DMS79 treated with DMSO at 0.1 percent for 48 hours (cell line): ENCODE results near the gene RAB18.
"Not testable (repeated sequence)": the region's sequence is repeated elsewhere in the genome, so short reads cannot be mapped to it uniquely, and the experiment has no call there.

Experiments used
- DNase-seq: peaks from one replicate; lab custom pipeline; 2025; lab: John Stamatoyannopoulos, UW

The RAB18 gene

DNA sequence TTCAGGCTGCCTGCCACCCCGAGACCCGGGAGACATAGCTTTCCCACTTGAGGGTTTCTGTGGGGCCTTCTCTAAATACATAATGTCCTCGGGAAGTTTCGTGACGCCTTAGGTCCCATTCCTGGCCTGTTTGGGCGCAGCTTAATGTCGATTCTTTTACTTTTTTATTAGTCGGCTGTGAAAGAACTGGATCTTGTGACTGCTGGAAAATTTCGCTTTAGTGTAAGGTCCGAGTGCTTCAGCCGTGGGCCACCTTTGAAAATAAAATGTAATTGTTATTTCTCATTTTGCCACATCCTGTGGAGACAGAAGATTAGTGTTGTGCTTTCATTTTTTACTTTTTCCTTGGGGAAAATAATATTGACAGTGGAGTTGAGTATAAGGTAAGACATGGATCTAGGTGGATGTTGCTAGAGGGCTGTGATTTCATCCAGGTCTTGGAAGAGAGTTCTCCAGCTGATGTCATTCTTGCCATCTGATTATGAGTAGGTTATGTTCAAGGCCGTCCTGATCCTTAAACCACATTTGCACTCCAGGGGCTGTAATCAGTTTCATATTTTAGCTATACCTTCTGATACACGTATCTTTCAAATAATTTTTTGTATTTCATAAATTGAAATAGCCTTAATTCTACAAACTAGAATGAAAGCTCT, 830 bp downstream of the RAB18 start:
- DNase-seq: no peak

DNA sequence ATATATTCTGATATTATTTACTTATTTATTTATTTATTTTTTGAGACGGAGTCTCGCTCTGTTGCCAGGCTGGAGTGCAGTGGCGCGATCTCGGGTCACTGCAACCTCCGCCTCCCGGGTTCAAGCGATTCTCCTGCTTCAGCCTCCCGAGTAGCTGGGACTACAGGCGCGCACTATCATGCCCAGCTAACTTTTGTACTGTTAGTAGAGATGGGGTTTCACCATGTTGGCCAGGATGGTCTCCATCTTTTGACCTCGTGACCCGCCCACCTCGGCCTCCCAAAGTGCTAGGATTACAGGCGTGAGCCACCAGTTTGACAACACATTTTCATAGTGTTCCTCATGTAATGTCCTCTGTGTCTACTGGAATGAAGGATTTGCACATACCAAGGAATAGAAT, 1.4 kb downstream of the RAB18 start:
- not testable (repeated sequence) for DNase-seq

DNA sequence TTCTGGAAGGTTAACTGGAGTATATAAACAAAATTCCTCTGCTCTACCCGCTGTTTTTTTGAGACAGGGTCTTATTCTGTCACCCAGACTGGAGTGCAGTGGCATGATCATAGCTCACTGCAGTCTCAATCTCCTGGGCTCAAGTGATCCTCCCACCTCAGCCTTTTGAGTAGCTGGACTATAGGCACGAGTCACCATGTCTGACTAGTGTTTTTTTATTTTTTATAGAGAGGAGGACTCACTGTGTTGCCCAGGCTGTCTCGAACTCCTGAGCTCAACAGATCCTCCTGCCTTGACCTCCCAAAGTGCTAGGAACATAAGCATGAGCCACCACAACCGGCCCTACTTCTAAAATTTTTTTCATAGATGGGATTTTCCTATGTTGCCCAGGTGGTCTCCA, 2.2 kb downstream of the RAB18 start:
- DNase-seq: no peak

DNA sequence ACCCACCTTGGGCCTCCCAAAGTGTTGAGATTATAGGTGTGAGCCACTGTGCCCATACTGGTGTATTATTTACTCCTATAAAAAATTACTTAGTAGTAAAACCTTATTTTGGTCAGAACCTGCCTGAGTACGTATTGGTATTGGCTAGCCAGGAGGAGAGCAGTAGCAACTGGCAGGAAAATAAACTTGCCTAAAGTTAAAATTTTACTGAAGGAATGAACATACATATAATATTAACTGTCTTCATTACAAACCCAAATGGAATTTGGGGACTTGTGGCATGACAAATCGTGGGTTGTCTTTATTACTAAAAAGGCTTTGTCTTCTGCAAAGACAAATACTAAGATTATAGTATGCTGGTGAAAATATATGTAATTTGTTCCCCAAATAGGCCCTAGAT, 8.4 kb downstream of the RAB18 start:
- no peak for DNase-seq

DNA sequence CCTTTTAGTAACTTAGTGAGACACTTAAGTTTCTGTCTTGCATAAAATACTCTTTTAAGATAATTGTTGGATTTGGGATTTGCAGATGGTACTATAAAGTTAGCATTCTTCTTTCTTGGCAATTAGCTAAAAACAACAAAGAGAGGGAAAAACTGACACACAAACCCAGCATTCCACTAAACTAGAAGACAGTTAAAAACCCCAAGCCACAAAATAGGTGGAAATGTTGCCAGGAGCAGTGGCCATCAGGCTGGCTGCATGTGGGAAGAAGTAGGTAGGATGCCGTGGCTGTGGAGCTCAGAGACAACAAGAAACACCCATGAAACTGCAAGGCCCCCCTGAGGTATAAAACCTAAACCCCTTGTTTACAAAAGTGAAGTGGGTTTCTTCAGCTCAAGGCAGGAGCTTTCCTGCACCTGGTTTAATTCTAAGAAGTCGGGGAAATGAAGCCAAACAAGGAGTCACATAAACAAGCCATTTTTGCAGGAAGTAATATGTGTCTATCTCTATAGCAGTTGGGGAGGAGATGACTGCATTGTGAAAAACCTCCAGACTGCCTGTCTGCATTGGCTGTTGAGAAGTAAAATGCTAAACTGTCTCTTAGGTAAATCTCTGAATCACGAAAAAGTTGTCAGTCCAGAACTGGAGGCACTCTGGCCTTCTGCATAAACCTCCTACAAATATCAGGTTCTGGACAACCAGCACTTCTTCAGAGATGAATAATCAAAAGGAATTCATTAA, 9.5 kb downstream of the RAB18 start:
- DNase-seq: no peak

DNA sequence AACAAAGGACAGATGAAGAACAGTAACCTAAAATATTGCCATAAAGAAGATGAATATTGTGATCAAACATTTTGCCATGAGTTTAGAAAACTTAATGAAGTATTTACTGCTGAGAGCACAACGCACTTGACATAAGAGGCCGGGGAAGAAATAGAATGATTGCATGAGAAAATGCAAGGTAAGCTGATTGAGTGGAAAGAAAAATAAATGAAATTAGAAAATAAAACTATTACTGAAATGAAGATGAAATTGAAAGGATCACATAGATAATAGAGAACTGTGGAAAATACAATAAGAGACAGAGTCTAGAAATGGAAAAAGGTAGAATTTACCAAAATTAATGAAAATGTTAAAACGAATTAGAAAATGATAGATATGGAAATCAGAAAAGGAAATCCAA, 10.1 kb downstream of the RAB18 start:
- DNase-seq: no peak

DNA sequence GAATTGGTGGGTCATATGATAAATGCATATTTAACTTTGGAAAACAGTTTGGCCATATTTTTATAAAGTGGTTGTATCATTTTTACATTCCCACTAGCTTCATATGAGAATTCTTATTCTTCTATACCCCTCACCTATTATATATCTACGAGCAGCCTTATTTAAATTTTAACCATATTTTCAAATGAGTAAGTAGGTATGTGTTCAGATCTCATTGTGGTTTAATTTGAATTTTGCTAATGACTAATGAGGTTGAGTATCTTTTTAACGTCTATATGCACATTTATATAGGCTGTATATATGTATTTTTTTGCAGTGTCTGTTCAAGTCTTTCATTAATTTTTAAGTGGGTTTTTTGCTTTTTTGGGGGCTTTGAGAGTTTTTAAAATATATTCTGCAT, 14.2 kb downstream of the RAB18 start:
- no peak for DNase-seq

DNA sequence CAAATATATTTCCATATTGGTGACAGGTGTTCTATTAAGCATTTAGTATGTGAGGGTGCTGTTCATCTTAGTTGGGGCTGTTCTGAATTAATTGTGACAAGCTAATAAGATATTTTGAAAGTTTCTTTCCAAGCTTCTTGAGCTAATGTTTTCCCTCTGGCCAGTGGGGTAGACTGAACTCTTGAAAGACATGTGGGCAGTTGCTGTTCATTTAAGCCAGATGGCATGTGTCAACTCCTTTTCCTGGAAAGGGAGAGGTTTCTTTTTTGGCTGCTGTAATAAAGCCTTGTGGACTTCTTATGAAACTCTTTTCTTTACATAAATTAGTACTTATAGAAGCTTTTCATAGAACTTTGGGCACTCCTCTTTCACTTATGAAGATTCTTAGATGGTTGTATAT, 21.7 kb downstream of the RAB18 start:
- DNase-seq: no peak

DNA sequence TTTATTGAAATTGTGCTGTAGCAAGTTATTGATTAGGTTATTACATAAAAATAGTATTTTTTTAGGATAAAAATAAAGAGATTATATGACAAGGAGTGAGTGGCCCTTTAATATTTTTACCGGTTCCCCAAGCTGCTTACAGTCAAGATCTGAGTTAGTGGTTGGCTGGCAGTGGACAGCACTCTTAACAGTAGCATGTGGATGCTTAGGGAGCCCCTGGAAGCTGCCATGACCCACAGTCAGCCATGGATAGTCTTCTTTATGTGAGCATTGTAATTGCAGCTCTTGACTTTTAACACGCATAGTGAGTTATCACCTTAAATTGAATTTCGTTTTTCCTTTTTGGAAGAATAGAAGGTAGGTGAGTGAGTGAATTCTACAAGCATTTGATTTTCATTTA, 22.1 kb downstream of the RAB18 start:
- DNase-seq: no peak

DNA sequence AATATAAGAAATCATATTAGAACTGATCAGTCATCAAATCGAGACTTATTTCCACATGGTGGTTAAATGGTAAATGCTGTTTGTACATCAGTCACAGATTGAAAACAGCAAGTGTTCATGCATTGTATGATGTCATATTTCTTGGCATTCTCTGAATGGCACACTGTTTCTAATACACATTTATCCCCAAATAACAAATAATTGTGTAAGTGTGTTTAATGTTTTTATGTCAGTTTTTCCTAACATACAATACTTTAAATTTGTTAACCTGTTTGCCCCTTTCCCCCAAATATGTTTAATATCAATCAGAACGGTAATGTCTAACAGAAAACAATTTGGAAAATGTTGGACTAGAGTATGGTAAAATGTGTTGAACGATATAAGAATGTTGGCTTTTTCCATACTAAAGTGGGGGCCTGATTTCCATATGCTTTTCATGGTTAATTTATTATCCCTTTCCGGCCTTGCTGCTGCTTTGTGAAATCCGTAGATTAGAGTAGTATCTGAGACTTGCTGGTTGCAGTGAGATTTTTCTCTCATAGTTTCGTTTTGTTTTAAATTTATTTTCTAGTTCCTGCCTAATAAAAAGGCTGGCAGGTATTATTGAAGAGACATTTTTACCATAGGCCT, 23.7 kb downstream of the RAB18 start:
- no peak for DNase-seq

DNA sequence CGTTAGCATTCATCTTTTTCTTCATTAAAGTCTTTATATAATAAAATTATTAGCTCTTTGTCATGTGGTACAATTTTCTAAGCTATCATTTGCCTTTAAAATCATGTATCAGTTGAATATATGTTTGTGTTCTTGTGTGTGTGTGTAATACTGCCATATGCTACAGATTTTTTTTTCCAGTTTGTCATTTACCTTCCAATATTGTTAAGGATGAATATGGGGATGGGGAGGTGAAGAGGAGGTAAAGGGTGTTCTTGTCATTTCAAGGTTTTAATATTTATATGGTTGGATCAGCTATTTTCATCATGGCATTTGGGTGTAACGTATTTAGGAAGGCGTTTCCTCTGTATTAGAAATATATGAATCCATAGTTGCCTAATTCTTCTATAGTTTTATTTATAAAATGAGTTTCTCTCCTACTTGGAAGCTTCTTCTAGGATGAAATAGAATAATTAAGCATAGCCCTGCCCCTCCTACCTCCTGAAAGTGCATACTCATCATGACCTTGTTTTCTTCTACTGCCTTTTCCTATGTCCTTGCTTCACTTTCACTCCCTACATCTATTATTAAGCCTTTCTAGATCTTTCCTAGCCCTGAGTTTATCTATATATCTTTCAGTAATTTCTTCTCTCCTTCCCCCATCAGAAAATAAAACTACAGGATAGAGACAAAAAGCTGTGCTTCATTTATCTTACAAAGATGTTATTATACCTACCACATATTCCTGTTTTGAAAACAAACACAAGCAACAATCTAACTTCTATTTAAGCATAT, 25.1 kb downstream of the RAB18 start:
- no peak for DNase-seq

DNA sequence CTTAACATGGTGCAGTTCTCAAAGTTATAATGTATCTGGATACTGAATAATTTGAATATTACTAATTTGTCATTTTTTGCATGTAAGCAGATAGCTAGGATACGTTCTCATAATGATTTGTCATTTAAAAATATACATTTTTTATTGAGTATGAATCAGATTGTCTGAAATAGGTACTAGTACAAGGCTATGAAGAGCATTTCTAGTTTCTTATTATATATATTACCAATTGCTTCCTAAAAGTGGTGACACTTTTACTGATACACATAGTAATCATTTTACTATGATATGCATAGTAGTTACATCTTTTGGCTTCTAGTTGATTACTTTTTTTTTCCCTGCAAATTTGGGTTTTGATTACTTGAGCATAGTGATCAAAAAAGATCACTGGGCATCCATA, 26.4 kb downstream of the RAB18 start:
- no peak for DNase-seq

DNA sequence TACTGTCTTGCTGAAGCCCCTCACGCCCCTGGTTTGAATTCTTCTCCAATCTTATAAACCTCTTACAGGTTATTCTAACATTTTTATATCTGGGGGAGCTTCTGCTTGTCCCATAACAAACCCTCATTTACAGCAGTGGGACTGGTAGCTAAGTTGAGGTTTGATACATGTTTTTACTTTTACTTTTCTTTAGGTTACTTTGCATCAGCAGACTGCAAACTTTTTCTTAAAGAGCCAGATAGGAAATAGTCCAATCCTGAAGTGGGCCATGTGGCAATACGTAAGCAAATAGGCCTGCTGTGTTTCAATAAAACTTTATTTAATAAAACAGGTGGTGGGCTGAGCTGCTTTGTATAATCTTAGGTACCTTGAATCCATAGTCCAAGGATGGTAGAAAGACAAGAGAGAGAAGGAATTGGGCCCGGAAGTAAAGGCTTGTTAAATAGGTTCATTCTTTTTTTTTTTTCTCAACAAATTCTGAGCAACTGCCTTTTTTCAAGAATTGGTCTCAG, 27.3 kb downstream of the RAB18 start:
- DNase-seq: no peak

DNA sequence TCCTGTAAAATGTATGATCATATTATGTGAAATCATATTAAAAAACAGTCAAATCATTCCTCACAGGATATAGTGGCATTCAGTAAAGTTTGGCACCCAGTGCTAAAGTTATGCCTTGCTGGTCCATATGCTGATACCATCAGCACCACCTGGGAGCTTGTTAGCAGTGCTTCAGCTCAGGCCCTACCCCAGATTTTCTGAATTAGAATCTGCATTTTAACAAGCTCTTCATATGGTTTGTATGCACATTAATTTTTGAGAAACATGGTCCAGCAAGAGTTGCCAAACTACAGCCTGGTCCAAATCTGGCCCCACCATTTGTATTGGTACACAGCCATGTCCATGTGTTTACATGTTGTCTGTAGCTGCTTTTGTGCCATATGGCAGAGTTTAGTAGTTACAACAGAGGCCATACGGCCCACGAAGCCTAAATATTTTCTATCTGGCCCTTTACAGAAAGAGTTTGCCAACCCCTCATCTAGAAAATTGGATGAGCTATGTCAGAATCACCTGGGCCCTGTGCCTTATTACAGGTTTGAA, 30.1 kb downstream of the RAB18 start:
- no peak for DNase-seq

DNA sequence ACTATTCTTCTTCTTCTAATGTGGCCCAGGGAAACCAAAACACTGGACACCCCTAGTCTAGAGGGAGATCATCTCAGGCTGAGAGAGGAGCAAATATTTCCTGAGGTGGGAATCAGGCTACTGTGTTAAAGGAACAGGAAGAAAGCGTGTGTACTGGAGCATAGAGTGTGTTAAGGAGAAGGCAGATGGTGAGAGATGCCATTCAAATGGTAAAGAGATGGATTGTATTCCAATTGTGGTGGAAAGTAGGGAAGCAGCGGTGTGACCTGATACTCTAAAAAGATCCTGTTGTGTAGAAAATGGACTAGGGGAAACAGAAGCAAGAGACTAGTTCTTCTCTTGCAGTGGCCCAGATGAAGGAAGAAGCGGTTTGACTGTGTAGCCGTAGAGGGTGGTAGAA, 31.2 kb downstream of the RAB18 start:
- DNase-seq: no peak

DNA sequence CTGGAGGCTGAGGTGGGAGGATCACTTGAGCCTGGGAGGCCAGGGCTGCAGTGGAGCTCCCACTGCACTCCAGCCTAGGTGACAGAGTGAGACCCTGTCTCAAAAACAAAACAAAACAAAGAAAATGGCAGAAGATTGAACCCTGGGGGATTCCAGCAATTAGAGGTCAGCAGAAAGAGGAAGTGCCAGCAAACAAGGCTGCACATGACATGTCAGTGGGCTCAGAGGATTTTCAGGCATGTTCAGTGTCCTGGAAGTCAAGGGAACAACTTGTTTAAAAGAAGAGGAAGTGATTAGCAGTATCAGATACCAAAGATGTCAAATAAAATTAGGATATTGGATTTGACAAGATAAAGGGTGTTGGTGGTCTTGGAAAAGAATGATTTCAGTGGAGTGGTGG, 32.3 kb downstream of the RAB18 start:
- DNase-seq: no peak

DNA sequence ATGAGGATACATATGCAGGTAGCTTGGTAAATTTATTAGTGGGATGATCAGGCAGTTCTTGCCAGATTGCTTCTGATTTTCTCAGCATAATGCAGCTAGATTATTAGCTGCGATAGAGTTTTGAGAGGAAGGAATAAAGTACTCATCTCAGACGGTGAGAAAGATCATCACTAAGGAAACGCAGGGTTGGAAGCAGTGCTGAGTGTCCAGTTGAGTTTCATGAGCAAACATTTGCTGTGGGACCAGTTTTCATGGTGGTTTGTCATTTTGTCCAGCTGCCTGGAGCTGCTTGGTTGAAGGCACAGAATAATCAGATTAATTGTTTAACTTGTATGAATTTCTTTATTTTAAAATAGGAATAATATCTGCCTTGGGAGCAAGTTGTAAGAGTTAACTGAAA, 33.1 kb downstream of the RAB18 start:
- no peak for DNase-seq

DNA sequence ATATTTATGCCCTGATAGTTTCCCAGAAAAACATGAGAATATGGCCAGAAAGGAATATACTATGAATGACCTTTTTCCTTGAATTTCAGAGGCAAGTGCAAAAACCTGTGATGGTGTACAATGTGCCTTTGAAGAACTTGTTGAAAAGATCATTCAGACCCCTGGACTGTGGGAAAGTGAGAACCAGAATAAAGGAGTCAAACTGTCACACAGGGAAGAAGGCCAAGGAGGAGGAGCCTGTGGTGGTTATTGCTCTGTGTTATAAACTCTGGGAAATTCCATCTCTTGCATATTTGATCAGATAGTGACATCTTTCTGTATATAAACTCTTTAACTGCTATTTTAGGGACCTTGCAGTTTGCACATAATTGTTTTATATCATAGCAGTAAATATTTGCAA, 33.7 kb downstream of the RAB18 start:
- no peak for DNase-seq

DNA sequence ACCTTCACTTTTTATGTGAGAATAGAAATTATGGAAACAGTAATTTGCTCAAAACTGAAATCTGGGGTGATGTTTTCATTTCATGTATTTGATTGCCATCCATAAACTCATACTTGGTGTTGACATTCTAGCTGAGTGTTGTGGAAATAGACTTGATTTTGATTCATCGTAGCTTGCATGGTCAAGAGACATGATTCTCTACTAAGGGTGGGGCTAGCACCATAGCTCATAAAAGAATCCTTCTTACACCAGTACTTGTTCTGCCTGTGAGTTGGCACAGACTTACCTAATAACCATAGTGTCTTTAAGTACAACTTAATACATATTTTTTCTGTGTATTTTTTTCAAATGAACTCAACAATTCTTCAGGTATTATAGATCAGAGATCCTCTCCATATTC, 36.6 kb downstream of the RAB18 start:
- no peak for DNase-seq

DNA sequence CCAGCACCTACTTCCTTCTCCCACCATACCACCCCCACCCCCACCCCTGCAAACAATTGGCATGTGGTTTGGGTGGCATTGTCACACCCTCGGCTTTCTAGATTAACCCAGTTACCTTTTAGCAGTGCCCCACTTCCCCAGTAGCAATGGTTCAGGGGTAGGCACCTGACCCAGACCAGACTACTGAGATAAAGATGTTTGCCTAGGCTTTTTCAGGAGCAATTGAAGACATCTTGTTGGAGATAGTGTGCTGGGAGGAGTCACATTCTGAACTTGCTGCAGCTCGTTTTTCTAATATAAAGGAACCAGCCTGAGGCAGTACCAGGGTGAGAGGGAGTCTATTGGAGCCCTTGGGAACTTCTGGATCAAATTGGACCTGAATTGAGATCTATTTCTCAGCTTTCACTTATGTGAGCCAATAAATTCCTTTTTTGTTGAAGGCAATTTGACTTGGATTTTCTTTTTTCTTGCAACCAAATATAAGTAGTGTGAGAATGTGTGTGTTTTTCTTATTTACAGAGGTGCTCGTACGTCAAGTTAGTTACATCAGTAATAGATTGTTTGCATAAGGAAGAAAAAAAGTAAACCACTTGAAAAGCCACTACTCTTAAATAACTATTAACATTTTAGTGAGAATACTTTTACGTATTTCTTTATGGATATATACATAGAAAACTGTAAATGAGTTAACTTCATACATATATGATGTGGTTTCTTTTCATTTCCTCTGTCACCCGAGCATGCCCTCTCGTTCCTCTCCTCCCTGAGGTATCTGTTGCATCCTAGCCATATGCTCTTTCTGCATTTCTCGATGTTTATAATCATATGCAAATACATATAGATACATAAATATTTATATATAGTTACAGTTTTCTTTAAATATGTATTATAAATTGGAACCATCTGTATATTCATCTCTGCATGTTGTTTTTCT, 38.0 kb downstream of the RAB18 start:
- DNase-seq: no peak

DNA sequence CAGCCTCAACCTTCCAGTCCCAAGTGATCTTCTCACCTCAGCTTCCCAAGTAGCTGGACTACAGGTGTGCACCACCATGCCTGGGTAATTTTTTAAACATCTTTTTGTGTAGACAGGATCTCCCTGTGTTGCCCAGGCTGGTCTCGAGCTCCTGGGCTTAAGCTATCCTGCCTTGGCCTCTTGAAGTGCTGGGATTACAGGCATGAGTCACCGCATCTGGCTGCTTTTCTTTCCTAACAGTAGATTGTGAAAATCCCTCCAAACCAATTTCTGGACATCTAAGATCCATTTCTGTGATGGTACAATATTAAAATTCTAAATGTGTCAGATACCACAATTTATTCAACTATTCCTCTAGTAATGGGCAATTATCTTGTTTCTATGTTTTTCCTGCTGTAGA, 38.7 kb downstream of the RAB18 start:
- DNase-seq: no peak
